Panc1 (cell line): ENCODE results near the gene CHST4. TPM values are rescaled to one million over a fixed set of nuclear protein-coding genes. Genes with fewer than 3 reads are reported as not detected.

Experiments used
- ATAC-seq: fragments of 200-7000 bp; cut with Tn5 transposase; 2 replicates; pipeline ENCODE4 v1.9.1; 2020; ENCODE audit warnings: mild to moderate bottlenecking, moderate library complexity
- BruUV-seq: library from RNA; stranded (reverse); fragments of 400-500 nt; replicated peaks from 2 replicates; lab custom pipeline; 2021; lab: Mats Ljungman, UMichigan
- CTCF ChIA-PET: fragments of 300-600 bp; sonication (Branson Sonifier 250); formaldehyde crosslinking; loops from one replicate; lab custom pipeline; 2022; ENCODE audit warnings: antibody characterized with exemption; lab: Charles Lee
- POLR2A ChIA-PET: fragments of 300-600 bp; sonication (Branson Sonifier 250); formaldehyde crosslinking; loops from one replicate; lab custom pipeline; 2022; ENCODE audit warnings: antibody characterized with exemption; lab: Charles Lee
- DNase-seq: peaks from one replicate; pipeline ENCODE4 v3.0.0-alpha.2; 2010; ENCODE audit warnings: low read depth, low spot score
- H3K27ac ChIP-seq: 2 replicates; pipeline ENCODE4 v1.5.1; 2011; ENCODE audit warnings: mild to moderate bottlenecking, low read length, inconsistent platforms
- H3K27me3 ChIP-seq: fragments of 200-500 bp; sonication (Bioruptor generic); 2 replicates; pipeline ENCODE4 v1.6.0; 2014; ENCODE audit warnings: low read length, inconsistent platforms; ENCODE audit not compliant: control insufficient read depth, insufficient read depth
- H3K36me3 ChIP-seq: fragments of 200-500 bp; sonication (Bioruptor generic); 2 replicates; pipeline ENCODE4 v1.5.1; 2014; ENCODE audit warnings: inconsistent platforms, mild to moderate bottlenecking, low read length, moderate library complexity; ENCODE audit not compliant: control insufficient read depth, insufficient read depth
- H3K4me1 ChIP-seq: 2 replicates; pipeline ENCODE4 v1.5.1; 2011; ENCODE audit warnings: inconsistent platforms, mild to moderate bottlenecking, low read length, moderate library complexity; ENCODE audit not compliant: control insufficient read depth, insufficient read depth
- H3K4me3 ChIP-seq, 2 experiments: 2 replicates each; pipeline ENCODE4 v1.5.1; 2011 to 2012; ENCODE audit warnings: low read depth in 2 of 2, low read length in 2 of 2, mild to moderate bottlenecking in 2 of 2, inconsistent platforms in 1 of 2, moderate library complexity in 1 of 2
- H3K9me3 ChIP-seq: fragments of 200-500 bp; sonication (Bioruptor generic); 2 replicates; pipeline ENCODE4 v1.5.1; 2014; ENCODE audit warnings: low read depth, mild to moderate bottlenecking, inconsistent platforms, low read length, moderate library complexity; ENCODE audit not compliant: control insufficient read depth, insufficient read depth
- CTCF ChIP-seq: fragments of 450-650 bp; IDR thresholded peaks from 2 replicates; pipeline ENCODE4 v1.5.1; 2017; ENCODE audit warnings: mild to moderate bottlenecking
- REST ChIP-seq, 2 experiments: IDR thresholded peaks; 2 replicates each; pipeline ENCODE4 v1.6.1; 2011 to 2012; ENCODE audit warnings: low read depth in 2 of 2, control low read depth in 1 of 2, low read length in 1 of 2, mild to moderate bottlenecking in 1 of 2, moderate library complexity in 1 of 2; ENCODE audit not compliant: insufficient read depth in 1 of 2
- SIN3A ChIP-seq: IDR thresholded peaks from 2 replicates; pipeline ENCODE4 v1.6.1; 2012; ENCODE audit warnings: low read depth, mild to moderate bottlenecking, low read length, moderate library complexity, borderline replicate concordance; ENCODE audit not compliant: insufficient read depth
- in situ Hi-C: cut with HindIII; loops from 2 replicates; pipeline ENCODE4 v1.10.0; 2016; ENCODE audit warnings: low sequenced_read_pairs, low pct_unique_long_range_greater_than_20kb
- intact Hi-C: fragments of 100-400 bp; cut with micrococcal nuclease; formaldehyde crosslinking; loops from one replicate; pipeline ENCODE4 v1.10.0; 2022; ENCODE audit not compliant: unreplicated experiment
- total RNA-seq: library from RNA; stranded (reverse); gene quantifications from one replicate; pipeline ENCODE4 v1.2.1, GENCODE V29; 2021; ENCODE audit not compliant: unreplicated experiment

The CHST4 gene
- total RNA-seq, 1 experiment from 2014 or later: 1.1 TPM

- H3K27ac ChIP-seq: no peak overlapping the region
- intact Hi-C loops (loop anchor here (5.0 kb wide), 1 partner anchor 130 kb away; no protein-coding TSS in a partner anchor), in situ Hi-C loops (no loop called here)
- TF ChIP-seq SIN3A: no peak
- TF ChIP-seq CTCF: peak; percentile 81
- ATAC-seq (peak; percentile 93), DNase-seq (peak; percentile 25)
- ChIA-PET POLR2A (no interaction called here), CTCF (interaction anchor here (0.5 kb wide), 1 partner anchor 19 kb away, joined by 3 read pairs; no protein-coding TSS in a partner anchor)
- H3K4me3 ChIP-seq: no peak overlapping the region
- no peaks in the 10 kb centered on the region for H3K9me3 ChIP-seq
- no peaks in the 10 kb centered on the region for H3K36me3 ChIP-seq
- H3K4me1 ChIP-seq: no peaks in the 10 kb centered on the region
- no TSS peak for BruUV-seq
- H3K27me3 ChIP-seq: no peaks in the 10 kb centered on the region; the same call in 1 of the 2 replicates
Measured at GRCh38 chr16:71542377-71542776, 16.2 kb downstream of the CHST4 start.

- no TSS peak for BruUV-seq
- H3K27ac ChIP-seq: no peak overlapping the region
- ATAC-seq: no peak
- no peaks in the 10 kb centered on the region for H3K4me1 ChIP-seq
- DNase-seq: no peak
- ChIA-PET CTCF (no interaction called here), POLR2A (no interaction called here)
- H3K4me3 ChIP-seq: no peak overlapping the region
- no peaks in the 10 kb centered on the region for H3K9me3 ChIP-seq
- H3K27me3 ChIP-seq: peaks cover 2% of the 10 kb centered on the region
- intact Hi-C loops: loop anchor here (5.0 kb wide), 1 partner anchor 55 kb away; no protein-coding TSS in a partner anchor
- no peak for TF ChIP-seq REST (IDR thresholded peaks at IDR 0.05; ENCODE audit: insufficient read depth in 1 of 2, low read depth in 2 of 2, low read length in 1 of 2)
- TF ChIP-seq SIN3A: no peak
- no peak for TF ChIP-seq CTCF
- H3K36me3 ChIP-seq: no peaks in the 10 kb centered on the region
- in situ Hi-C loops: no loop called here
Measured at GRCh38 chr16:71547168-71547567, 20.9 kb downstream of the CHST4 start.
